ENCODE measurements around the gene SLC15A5.

Gene SLC15A5, protein sequence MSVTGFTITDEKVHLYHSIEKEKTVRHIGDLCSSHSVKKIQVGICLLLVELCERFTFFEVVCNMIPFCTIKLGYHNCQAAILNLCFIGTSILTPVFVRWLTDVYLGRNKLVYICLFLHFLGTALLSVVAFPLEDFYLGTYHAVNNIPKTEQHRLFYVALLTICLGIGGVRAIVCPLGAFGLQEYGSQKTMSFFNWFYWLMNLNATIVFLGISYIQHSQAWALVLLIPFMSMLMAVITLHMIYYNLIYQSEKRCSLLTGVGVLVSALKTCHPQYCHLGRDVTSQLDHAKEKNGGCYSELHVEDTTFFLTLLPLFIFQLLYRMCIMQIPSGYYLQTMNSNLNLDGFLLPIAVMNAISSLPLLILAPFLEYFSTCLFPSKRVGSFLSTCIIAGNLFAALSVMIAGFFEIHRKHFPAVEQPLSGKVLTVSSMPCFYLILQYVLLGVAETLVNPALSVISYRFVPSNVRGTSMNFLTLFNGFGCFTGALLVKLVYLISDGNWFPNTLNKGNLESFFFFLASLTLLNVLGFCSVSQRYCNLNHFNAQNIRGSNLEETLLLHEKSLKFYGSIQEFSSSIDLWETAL

DNA sequence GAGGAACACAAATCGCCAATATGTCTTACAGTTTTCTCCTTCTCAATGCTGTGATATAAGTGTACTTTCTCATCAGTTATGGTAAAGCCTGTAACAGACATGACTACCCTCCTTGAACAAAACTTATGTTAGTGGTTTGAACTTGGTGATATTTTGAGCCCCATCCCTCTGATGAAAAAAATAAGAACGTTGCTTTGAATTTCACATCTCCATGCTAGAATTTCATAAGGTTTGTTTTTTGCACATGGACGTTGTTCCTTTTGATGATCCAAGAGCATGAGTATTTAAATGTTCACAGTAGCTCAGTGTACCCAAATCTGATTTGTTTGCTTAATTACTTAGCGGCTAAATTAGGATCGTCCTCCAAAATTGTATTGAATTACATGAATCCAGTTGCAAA, at the start of gene SLC15A5:
SLC15A5 (minus strand) TSS at position 101 of the 400 bp plus-strand sequence; CDS start at position 101, 0 bp downstream.
- DNase-seq (ENCODE audit: low read depth in 2 of 2), result no peak

DNA sequence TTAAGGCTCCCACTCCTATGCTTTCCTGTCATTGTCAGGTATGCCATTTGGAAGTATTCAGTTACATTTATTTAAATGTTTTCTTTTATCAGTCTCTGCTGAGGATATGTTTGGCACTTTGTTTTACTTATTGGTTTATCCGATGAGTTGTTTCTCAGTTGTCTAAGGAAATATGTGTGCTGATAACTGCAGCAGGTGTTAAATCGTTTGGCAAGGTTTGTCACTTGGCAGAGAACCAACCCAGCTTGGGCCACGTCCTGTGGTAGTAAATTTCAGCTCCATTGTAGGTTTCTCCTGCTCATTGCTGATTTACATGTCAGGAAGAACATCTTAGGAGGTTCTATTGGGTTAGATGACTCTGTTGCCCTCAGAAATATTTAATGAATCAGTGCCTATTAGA, 47.9 kb upstream of the SLC15A5 start:
- DNase-seq (ENCODE audit: low read depth in 2 of 2), result no peak

DNA sequence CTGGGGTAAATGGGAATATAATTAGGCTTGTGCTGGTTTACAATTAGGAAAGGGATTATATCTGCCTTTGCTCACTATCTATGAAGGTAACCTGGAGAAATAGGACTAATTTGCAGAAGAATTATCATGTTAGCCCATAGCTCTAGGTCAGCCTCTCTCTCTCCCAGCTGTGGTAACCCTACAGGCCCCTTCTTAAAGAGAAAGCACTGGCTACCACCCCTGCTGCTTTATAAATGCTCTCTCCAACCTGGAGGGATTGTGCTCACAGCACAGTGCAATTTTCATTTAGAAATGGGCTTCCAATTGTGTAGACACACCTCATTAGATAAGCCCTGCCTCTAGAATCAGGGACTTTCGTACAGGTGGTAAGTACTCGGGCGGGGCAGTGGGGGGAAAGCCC, 47.3 kb upstream of the SLC15A5 start:
- DNase-seq (ENCODE audit: low read depth in 2 of 2), result no peak

DNA sequence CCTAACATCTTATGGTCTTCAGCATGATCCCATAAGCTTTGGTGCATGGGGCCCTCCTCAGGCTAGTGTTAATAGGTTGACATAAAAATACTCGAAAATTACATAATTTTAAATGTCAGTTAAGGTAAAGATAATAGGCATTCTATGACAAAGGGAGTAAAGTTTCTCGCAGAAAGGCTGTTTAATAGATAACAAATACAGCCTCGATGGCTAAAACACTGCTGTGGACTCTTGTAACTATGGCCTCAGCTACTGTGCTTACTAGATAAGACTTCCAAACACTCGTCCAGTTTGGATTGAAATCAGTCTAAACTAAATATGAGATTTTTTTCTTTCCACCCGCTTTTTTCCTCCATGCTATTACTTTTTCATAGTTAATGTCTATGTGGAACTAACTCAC, 46.8 kb upstream of the SLC15A5 start:
- DNase-seq (ENCODE audit: low read depth in 2 of 2), result no peak

DNA sequence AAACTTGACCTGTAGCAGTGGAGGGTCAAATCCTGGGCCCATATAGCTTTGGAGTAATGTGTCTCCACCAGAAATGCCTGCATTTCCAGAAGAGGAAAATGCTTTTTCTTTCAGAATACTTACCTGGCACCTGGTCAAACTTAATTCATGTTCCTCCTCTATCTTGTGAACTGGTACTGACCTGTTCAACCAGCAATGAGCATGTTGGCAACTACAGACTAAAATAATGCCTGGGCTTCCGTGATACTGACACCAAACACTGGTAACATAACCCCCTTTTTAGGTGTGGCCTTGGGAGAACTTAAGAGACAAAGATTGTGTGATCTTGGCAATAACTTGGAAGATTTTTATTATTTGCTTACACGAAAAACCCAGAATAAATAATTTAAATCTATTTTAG, 46.2 kb upstream of the SLC15A5 start:
- DNase-seq (ENCODE audit: low read depth in 2 of 2), result no peak

DNA sequence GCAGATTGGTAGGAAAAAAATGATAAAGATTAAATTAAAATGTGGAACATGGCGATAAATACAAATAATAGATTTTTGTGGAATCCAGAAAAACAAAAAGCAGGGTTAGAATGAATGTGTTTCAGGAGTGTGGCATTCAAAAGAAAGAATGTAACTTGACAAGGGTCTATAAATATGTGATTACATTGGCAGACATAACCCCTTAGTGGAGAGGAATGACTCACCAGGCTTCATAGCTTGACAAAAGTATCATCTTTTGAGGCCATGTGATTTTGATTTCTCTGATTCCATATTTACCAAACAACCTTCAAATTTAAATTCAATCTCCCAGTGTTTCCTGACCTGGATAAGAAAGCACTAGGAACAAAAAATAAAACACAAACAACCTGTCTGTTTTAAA, 45.5 kb upstream of the SLC15A5 start:
- DNase-seq (ENCODE audit: low read depth in 2 of 2), result no peak

DNA sequence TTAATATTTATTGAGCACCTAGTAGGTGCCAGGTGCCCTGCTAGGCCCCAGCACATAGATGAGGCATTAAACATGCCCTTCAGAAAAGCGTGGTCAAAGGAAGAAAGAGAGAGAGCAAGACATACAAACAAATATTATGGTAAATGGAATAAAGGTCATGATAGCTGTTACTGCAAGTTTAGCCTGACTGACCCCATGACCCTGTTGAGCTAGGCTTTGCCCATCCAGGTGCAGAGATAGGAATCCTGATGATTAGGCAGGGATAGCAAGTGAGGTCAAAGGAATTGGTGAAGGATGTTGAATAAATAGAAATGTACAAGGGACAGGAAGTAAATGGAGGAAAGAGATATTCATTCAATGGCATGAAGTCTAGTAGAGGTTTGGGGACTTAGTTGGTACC, 33.4 kb upstream of the SLC15A5 start:
- no peak for DNase-seq (ENCODE audit: low read depth in 2 of 2)

DNA sequence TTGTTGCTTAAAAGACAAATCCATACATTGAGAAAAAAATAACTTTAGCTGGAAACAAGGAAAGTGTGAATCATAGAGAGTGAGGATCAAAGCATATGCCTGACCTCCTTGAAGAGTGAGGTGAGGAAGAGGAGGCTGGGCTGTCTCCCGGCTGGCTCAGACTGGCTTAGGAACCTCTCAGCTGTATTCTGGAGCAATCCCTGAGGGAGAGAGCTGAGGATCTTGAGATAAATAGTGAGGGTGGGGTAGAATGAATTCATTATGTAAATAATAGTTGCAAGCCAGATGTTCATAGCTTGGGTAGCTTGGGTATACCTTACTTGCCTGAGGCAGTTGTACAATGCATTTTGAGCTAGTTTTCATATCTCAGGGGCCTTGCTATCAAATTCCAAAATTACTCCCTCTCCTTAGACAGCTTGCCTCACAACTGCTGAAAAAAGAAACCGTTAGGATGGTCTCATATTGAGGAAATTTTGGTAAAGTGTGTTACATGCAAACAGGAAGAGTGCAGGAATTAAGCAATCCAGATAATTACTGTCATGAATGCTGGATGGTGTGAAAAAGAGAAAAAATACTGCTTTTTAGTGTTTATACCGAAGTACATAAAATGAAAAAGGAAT, 30.5 kb upstream of the SLC15A5 start:
- DNase-seq (ENCODE audit: low read depth in 2 of 2), result no peak

DNA sequence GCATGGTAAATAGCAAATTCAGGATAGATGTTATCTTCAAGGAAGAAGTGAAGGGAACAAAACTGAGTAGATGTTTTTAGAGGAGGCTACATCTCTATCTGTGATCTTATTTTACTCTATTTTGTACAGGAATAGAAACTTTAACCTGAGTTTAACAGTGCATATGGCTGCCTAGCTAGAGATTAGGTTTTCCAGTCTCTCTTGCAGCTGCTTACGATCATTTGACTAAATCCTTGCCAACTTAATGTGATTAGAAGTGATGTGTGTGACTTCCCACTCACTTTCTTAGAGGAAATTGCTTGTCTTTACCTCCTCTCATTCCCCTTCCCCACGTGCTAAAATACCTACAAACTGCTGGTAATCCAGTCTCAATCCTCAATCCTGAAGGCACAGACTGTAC, 26.5 kb upstream of the SLC15A5 start:
- DNase-seq (ENCODE audit: low read depth in 2 of 2), result no peak

DNA sequence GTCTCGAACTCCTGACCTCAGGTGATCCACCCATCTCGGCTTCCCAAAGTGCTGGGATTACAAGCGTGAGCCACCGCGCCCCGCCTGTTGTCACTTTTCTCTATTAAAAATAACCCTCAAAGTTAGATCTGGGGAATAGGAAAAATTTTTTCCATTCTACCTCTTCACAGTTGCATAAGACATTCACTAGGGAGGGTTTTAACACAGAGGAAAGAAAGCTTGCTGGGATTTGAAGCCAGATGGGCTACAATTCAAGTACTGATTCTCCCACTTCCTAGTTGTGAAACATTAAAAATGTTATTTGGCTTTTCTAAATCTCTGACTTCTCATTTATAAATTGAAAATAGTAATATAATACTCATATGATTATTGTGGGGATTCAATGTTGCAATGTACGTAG, 23.3 kb upstream of the SLC15A5 start:
- DNase-seq (ENCODE audit: low read depth in 2 of 2), result no peak

DNA sequence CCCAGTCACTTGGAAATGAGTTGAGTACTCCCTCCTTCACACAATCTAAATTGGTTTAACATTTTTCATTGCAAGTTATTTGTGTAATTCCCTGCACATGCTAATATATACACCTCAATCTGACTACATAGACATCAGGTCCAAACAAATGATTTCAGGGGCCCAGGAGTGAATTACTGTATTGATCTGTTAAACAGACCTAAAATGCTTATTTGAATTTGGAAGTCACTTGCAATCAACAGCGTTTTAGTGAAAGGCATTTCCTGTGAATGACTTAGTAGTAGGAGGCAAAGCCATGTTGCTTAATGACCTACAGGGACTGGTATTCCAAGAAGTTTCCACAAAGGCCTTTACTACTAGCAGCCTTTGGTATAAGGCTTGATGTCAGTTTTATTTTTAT, 22.6 kb upstream of the SLC15A5 start:
- DNase-seq (ENCODE audit: low read depth in 2 of 2), result no peak

DNA sequence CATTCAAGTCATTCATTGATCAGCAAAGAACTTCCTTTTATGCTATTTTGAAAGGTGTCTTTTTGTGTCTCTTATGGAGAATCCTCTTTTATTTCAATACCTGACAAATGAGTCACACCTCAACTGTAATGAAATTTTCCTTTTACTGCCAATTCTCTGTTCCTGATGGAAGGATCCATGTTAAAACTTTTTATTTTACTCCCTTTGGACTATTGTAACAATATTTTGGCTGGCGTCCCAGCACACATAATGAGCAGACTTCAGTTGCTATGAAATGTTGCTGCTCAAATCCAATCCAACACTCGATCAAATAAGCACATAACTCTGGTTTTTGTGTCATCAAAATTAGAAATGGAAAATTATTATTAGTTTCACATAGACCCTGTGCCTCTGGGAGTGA, 21.9 kb upstream of the SLC15A5 start:
- no peak for DNase-seq (ENCODE audit: low read depth in 2 of 2)

DNA sequence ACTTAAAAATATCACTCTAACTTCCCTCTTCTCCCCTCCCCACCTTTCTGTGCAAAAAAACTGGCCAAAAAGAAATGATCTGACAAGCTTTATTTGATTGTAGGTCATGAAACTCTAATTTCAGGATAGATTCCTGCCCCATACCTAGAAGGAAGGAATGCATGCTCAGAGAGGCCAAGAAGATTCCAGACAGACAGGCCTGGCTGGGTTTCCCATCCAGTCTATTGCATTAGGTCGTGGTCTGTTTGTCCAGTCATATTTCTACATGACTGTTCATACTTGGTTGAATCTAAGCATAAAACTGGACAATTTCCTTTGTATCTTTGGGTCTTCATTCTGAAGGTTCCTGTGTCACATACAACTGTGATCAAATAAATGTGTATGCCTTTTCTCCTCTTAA, 20.0 kb upstream of the SLC15A5 start:
- DNase-seq (ENCODE audit: low read depth in 2 of 2), result no peak

DNA sequence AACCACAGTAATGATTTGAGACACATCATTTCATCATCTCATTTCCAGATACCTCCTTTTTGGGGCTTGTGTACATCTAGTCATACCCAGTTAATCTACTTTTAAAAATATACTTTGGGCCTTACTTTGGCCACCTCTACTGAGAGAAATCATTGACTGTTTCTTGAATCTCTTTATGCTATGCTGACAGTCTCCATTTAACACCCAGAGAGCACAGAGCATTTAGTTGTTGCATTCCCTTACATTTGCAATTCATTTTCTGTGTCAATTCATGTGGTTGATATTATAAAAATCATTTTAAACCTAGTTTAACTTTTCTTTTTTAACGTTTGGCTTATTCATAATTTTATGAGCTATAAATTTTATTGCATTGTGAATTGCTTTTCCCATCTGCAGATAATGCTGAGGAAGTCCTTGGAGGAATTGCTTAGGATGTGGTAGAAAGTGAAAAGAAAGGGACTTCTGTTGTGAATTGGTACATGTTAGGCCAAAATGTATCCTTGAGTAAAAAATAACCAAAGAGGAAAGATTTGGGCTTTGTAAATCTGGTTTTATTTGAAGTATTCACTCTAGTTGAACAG, 17.0 kb upstream of the SLC15A5 start:
- DNase-seq (ENCODE audit: low read depth in 2 of 2), result no peak

DNA sequence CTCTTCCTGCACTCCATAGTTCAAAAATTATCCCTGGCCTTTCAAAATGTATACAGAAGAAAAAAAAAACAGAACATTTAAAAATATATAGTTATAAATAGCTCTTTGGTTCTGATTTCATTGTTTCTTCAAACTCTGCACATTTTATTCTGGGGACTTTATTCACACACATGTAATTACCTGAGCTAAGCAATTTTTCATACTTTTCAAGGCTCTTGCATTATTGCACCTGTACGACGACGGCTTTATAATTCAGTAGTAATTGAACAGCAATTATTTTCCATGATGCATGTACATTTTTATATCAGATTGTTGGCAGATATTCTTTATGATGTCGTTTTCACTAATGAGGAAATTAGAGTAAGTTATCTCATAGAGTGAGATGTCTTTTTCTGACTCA, 13.5 kb upstream of the SLC15A5 start:
- DNase-seq (ENCODE audit: low read depth in 2 of 2), result no peak

DNA sequence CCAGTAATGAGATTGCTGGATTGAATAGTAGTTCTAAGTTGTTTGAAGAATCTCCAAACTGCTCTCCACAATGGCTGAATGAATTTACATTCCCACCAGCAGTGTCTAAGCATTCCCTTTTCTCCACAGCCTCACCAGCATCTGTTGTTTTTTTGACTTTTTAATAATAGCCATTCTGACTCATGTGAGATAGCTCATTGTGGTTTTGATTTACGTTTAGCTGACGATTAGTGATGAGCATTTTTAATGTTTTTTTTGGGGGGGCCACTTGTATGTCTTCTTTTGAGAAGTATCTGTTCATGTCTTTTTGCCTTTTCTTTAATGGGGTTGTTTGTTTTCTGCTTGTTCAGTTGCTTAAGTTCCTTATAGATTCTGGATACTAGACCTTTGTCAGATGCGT, 8.1 kb upstream of the SLC15A5 start:
- no peak for DNase-seq (ENCODE audit: low read depth in 2 of 2)

DNA sequence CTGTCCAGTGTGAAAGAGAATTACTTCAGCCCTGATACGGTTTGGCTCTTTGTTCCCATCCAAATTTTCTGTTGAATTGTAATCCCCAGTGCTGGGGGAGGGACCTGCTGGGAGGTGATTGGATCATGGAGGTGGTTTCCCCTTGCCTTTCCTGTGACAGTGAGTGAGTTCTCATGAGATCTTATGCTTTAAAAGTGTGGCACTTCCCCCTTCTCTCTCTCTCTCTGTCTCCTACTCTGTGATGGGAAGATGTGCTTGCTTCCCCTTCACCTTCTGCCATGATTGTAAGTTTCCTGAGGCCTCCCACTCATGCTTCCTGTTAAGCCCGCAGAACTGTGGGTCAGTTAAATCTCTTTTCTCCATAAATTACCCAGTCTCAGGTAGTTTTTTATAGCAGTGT, 5.5 kb upstream of the SLC15A5 start:
- no peak for DNase-seq (ENCODE audit: low read depth in 2 of 2)

DNA sequence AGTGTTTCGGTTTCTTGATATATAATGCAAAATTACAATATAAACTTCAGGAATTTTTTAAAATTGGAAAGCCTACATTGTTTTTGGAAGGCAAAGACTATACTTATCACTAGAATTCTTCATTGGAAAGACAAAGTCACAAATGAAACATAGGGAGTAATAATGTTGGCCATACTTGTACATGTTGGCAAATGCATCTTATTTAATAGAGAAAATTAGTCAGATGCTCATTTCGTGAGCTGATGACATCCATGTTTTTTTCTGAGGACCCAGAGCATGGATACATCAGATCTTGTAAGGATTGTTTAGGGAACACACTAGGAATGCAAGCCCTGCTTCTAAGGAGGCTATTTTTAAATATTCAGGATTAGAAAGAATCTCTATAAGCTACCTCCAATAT, 4.6 kb upstream of the SLC15A5 start:
- DNase-seq (ENCODE audit: low read depth in 2 of 2), result no peak

DNA sequence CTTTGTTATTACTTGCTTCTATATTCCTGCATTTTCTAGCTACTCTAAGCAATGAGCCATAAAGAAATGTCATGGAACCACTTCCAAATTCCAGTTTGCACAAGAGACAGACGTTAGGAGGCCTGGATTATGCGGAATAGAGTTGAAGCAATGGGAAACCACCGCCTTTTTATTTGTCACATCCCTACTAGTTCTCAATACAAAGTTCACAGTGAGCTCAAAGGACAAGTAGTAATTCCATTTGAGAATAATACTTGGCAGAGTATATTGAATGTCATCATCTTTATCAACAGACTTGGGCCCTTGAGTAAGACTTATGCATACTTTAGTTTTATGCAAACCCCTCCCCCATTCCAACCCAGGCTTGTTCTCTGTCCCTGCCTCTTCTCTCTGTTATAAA, 3.7 kb upstream of the SLC15A5 start:
- no peak for DNase-seq (ENCODE audit: low read depth in 2 of 2)

DNA sequence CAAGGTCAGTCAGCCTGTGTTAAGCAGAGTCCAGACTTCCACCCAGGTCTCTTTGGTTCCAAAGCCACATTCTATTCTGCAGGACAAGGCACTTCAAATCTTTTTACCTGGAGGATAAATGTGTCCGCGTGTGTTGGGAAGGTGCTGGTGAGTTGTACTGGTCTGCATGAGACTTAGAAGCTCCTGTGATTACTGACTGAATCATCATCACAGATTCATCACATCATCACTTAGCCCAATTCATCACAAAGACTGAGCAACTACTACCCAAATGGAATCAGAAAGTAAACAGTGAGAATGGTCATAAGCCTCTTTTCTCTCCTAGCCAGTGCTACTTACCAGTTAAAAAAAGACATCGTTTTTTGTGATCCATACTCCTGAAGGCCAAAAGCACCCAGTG, 5.3 kb downstream of the SLC15A5 start:
- DNase-seq (ENCODE audit: low read depth in 2 of 2), result no peak

DNA sequence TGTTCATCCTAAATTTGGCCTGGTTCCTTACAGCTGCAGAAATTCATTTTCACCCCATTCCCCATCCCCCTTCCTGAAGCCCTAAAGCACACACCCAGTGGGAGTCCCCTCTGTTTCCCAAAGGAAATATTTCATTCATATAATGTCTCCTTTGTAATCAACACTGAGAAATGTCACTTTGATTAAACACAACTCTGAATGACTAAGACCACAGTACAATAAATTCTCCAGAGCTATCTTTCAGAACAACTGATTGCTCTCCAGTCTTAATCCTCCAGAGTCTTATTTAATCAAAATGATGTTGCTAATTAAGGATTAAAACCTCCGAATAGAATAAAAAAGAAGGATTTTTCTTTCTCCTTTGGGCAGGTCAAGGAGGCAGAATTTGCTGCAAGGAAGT, 6.4 kb downstream of the SLC15A5 start:
- no peak for DNase-seq (ENCODE audit: low read depth in 2 of 2)

DNA sequence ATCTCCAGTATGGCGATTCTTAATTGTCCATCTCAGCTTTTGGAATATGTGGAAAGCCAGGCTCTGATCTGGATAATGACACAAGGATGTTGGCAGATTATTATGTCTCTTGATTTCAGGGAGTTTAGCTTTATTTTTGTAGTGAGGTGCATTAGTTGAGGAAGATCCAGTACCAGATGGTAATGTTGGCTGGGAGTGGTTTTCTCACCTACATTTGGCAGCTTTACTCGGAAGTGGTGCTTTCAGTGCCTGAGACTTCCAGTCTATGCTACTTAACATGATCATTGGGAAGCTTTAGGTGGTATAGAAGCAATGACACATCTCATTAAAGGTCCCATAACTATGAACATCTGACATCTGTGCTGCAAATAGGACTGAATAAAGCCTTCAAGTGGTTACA, 7.5 kb downstream of the SLC15A5 start:
- DNase-seq (ENCODE audit: low read depth in 2 of 2), result no peak

DNA sequence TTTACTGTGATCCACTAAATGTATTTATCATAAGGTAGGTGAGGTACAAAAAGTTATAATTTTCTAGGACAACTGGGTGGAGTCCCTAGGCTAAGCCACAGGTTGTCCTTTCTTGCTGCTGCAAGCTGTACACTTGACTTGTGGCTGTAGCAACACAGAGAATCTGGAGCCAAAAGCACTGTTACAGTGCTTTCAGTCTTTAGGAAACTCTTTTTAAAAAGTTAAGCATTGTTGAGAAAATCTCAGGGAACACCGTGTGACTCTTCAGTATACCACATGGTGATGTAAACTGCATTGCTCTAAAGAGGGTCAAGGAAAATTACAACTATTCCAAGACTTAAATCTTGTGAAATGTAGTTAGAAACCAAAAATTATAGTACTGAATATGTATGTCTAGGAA, 11.4 kb downstream of the SLC15A5 start:
- no peak for DNase-seq (ENCODE audit: low read depth in 2 of 2)
